A673 (cell line): ENCODE data around the gene FOXP2.

Source experiments
- CTCF ChIP-seq: fragments of 300-800, 200-600 bp; sonication (generic); conservative IDR thresholded peaks from 2 replicates; pipeline ENCODE4 v1.5.1; 2017; ENCODE audit warnings: low read depth, mild to moderate bottlenecking, antibody characterized with exemption, low read length, moderate library complexity, mixed read lengths
- EZH2 ChIP-seq: fragments of 200-600 bp; sonication (generic); IDR thresholded peaks from 2 replicates; pipeline ENCODE4 v1.6.1; 2017; ENCODE audit warnings: borderline replicate concordance, low read depth, mild to moderate bottlenecking, mixed read lengths, antibody characterized with exemption, low read length; ENCODE audit not compliant: poor library complexity, severe bottlenecking

GRCh38 chr7:114405427-114405826 lies 9.2 kb upstream of the FOXP2 start:
- TF ChIP-seq CTCF (peak; percentile 56), EZH2 (no peak)
